HG02885 (cell line): ENCODE results near the gene ZNF598.

ENCODE experiments used
- ATAC-seq: cut with Tn5 transposase; IDR thresholded peaks from one replicate; pipeline ENCODE4 v1.9.1; 2021; ENCODE audit warnings: mild to moderate bottlenecking; ENCODE audit not compliant: unreplicated experiment, poor library complexity

The ZNF598 gene

GRCh38 chr16:2008631-2009163 lies 924 bp downstream of the ZNF598 start:
- peak; percentile 3 for ATAC-seq

- ATAC-seq = no peak
These were observed 1.6 kb downstream of the ZNF598 start for GRCh38 chr16:2008009-2008526.

- ATAC-seq = no peak
These were observed 2.4 kb downstream of the ZNF598 start for GRCh38 chr16:2007081-2007836.

GRCh38 chr16:2006317-2006716 lies 3.3 kb downstream of the ZNF598 start:
- no peak for ATAC-seq

- no peak for ATAC-seq
These were observed 4.0 kb downstream of the ZNF598 start for GRCh38 chr16:2005646-2006045.

- no peak for ATAC-seq
These were observed 4.7 kb downstream of the ZNF598 start for GRCh38 chr16:2004795-2005517.

GRCh38 chr16:2003827-2004641 lies 5.6 kb downstream of the ZNF598 start:
- ATAC-seq = peak; percentile 70

GRCh38 chr16:2003231-2003826 lies 6.3 kb downstream of the ZNF598 start:
- no peak for ATAC-seq

- no peak for ATAC-seq
These were observed 7.0 kb downstream of the ZNF598 start for GRCh38 chr16:2002406-2003230.

- ATAC-seq = no peak
These were observed 7.9 kb downstream of the ZNF598 start for GRCh38 chr16:2001456-2002355.

- ATAC-seq = no peak
These were observed 8.6 kb downstream of the ZNF598 start for GRCh38 chr16:2001035-2001434.

- ATAC-seq = no peak
These were observed 9.6 kb downstream of the ZNF598 start for GRCh38 chr16:1999866-2000514.

- no peak for ATAC-seq
These were observed 10.5 kb downstream of the ZNF598 start for GRCh38 chr16:1998852-1999801.

- ATAC-seq = no peak
These were observed 11.2 kb downstream of the ZNF598 start for GRCh38 chr16:1998360-1998835.

- no peak for ATAC-seq
These were observed 11.9 kb downstream of the ZNF598 start for GRCh38 chr16:1997494-1998359.

GRCh38 chr16:1993731-1994131 lies 15.9 kb downstream of the ZNF598 start:
- no peak for ATAC-seq
